Activated CD8-positive, alpha-beta memory T cell treated with anti-CD3 and anti-CD28 coated beads, Interleukin-2, amount 50 U/mL, for 1 hour (primary cell): ENCODE results near the gene HIGD1B.
"Not testable (repeated sequence)": the region's sequence is repeated elsewhere in the genome, so short reads cannot be mapped to it uniquely, and the experiment has no call there.

Source experiments
- DNase-seq: peaks from one replicate; pipeline ENCODE4 v3.0.0-alpha.2; 2020; ENCODE audit errors: extremely low read depth

The HIGD1B gene

DNA sequence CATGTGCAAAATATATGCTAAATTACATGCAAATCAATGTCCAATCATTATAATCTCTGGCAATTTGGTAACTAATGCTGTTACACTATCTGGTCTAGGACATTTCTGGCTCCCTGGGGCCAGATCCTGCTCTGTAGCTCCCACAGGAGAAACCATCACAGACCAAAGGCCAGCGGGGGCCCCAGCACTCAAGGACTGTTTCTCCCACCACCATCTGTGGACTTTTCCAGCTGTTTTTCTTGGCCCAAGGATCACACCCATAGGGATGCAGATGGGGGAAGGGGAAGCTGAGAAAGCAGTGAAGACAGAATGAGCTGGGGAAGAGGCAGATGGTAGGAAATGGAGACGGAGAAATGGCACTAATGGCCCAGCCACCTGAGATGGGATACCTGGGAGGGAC lies at the start of gene HIGD1B:
TSS of gene HIGD1B (plus strand) at position 298 of the 400 bp plus-strand sequence. CDS start 270 bp downstream, outside the sequence.
- DNase-seq = no peak

DNA sequence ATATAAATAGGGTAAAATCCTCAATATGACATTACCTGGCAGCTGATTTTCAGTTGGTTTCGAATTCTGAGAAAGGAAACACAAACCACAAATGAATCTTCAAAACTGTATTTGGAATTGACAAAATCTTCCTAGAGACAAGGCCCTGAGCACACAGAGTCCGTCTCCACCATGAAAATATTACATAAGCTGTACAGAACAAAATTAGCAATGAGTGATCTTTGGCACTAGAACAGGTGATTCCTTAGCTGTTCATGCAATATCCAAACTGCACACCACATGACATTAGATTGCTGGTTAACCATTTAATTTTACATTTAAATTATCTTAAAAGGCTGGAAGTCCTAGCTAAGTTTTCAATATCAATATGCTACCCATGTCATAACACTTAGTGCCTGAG lies 49.3 kb upstream of the HIGD1B start:
- DNase-seq = no peak

DNA sequence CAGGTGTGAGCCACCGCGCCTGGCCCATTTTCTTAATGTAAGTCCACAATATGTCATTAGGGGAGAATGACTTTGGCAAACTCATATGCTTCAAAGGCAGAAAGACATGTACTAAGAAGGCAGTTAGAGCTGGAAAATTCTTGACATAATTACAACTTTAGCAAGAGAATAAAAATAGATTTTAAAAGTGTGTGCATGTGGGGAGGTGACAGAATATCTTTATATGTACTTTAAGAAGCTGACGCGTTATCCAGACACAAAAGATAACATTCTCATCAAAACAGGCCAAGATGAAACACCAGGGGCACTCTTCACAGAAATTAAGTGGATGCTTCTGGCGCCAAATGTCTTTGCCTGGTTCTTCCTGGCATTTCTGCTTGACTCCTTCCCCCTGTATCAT lies 45.8 kb upstream of the HIGD1B start:
- no peak for DNase-seq

DNA sequence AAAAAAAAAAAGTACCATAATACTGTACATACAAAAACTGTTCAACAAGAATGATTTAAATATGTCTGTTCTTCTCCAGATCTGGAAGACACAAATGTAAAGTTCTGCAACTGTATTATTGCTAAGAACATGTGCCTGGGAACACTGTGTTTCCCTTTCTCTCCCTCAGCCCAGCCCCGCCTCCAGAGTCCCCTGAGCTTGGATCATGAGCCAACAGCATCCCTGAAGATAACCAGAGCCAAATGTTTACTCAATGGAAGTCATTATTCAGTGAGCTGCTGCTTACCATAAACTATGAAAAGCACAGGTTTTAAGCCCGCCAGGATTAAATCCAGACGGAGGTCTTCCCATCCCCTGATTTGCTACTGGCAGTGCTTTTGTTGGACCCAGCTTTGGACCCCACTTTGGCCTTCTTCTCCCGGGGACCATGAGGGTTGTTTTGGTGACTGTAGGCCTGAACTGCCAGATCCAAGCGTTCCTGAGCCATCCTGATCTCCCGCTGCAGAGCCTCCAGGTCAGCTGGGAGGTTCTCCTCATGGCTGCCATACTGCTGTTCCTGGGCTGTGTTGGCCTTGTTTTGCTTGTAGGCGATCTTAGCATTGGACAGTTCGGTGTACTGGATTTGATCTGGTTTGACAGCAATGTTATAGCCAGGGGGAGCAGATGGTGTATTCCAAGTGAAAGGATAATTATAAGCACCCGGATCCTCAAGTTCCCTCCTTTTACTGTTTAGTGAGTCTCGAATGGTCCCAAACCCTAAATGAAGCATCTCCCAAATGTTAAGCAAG lies 43.2 kb upstream of the HIGD1B start:
- DNase-seq = no peak

DNA sequence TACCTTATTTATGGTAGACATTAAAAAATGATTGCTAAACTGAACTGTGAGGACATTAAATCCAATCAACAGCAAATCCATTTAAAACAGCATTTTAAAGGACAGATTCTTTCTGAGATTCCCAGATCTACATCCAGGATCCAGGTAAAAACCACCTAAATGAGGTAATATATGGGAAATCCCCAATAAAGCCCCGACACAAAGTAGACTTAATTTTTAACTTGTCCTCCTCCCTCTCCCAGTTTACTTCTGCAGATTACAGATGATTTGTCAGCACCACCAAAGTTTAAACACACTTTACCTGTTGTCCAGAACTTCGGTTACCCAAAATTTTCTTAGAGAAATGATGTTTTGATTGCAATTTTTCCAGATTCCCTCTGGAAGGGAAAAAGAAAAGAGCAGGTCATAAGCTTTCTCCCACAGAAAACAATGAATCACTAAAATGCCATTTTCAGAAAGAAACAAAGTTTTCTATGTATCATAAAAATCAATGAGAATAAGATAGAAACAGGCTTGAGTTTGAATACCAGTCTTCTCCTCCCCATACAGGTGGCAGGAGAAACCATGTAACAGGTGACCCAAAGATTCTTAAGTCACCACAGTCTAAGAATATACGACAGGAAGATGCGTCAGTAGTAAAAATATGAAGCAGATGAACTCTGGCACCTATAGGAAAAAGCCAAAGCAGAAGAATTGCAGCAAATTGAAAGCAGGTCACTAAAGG lies 40.4 kb upstream of the HIGD1B start:
- DNase-seq = no peak

DNA sequence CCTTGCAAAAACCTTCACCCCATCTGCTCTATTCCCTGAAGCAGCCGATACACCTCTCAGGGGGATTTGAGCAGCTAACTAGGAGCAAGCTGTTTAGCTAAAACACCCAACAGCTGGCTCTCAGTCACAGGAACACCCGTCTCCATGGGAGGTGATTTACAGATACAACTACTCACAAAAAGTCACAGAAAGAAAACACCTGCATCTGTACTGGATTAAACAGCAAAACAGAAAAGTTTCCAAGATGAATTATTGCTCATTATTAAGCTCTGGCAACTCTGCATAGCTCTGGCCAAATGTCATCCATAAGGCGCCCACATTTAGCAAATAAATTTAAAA lies 39.9 kb upstream of the HIGD1B start:
- no peak for DNase-seq

DNA sequence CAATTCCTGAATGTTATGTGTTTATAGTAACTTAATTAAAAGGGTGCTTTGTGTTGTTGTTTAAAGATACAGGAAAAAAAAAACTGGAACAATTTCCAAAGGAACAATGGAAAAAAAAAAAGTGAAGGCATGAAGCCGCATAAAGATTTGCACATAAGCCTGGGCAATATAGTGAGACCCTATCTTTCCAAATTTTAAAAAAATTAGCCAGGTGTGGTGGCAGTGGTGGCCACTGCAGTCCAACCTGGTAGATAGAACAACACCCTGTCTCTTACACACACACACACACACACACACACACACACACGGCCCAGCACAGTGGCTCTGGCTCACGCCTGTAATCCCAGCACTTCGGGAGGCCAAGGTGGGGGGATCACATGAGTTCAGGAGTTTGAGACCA lies 39.5 kb upstream of the HIGD1B start:
- DNase-seq = no peak

DNA sequence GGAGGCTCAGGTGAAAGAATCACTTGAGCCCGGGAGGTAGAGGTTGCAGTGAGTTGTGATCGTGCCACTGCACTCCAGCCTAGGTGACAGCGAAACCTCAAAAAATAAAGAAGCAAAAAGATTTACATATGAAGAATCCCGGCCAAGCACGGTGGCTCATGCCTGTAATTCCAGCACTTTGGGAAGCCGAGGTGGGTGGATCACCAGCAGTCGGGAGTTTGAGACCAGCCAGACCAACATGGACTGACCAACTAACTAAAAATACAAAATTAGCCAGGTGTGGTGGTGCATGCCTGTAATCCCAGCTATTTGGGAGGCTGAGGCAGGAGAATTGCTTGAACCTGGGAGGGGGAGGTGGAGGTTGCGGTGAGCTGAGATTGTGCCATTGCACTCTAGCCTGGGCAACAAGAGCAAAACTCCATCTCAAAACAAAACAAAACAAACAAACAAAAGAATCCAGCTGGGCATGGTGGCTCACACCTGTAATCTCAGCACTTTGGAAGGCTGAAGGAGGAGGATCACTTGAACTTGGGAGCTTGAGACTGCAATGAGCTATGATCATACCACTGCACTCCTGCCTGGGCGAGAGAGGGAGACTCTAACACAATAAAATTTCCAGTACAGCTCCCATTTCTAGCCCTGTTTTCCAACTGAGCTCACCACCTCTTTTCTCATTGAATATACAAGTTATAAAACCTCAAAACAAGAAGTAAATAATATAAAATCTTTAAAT lies 38.9 kb upstream of the HIGD1B start:
- DNase-seq = not testable (repeated sequence)

DNA sequence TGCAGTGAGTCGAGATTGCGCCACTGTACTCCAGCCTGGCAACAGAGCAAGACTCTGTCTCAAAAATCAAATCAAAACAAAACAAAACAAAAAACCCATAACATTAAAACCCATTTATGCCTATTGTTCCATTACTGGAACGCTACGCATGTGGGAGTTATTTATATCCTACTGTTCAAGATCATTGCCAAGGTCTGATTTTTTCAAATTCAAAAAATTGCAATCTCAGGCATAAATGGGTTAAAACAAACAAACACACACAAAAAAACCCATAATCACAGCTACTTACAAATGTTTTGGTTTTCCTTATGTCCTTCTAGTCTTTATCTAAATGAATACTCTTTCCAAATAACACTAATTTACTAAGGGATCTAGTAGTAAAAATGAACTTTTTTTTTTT lies 35.4 kb upstream of the HIGD1B start:
- DNase-seq = no peak

DNA sequence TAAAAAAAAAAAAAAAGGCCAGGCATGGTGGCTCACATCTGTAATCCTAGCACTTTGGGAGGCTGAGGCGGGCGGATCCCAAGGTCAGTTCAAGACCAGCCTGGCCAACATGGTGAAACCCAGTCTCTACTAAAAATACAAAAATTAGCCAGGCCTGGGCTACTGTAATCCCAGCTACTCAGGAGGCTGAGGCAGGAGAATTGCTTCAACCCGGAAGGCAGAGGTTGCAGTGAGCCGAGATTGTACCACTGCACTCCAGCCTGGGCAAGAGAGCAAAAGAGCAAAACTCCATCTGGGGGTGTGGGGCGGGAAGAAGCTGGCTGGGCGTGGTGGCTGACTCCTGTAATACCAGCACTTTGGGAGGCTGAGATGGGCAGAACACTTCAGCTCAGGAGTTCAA lies 29.2 kb upstream of the HIGD1B start:
- not testable (repeated sequence) for DNase-seq

DNA sequence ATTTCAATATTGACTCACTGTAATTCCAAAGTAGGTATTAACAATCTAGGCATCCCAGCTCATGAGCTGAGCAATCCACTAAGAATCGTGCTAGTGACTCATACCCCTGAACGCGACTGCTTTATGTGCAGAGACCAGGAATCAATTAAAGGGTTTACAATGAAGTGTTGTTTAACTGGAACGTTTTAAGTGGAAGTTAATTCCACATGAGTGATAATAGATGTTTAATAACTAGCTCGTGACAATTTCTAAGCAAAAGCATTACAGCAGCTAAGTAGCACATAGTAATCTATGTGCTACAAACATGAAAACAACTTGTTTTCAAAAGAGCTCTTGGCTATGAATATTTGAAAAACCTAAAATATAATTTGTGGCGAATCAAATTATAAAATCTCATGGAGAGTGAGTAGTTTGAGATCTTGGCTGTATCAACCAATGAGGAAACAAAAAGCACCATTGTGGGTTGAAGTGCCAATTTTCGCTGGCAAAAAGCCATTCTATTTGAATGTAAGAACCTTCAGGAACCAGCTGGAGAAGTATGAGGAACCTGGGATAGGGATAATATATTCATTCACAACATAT lies 27.0 kb upstream of the HIGD1B start:
- DNase-seq = no peak

DNA sequence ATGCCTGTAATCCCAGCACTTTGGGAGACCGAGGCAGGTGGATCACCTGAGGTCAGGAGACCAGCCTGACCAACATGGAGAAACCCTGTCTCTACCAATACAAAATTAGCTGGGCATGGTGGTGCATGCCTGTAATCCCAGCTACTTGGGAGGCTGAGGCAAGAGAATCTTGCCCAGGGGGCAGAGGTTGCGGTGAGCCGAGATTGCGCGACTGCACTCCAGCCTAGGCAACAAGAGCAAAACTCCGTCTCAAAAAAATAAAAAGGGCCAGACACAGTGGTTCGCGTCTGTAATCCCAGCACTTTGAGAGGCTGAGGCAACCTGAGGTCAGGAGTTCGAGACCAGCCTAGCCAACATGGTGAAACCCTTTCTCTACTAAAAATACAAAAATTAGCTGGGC lies 22.4 kb upstream of the HIGD1B start:
- DNase-seq = not testable (repeated sequence)

DNA sequence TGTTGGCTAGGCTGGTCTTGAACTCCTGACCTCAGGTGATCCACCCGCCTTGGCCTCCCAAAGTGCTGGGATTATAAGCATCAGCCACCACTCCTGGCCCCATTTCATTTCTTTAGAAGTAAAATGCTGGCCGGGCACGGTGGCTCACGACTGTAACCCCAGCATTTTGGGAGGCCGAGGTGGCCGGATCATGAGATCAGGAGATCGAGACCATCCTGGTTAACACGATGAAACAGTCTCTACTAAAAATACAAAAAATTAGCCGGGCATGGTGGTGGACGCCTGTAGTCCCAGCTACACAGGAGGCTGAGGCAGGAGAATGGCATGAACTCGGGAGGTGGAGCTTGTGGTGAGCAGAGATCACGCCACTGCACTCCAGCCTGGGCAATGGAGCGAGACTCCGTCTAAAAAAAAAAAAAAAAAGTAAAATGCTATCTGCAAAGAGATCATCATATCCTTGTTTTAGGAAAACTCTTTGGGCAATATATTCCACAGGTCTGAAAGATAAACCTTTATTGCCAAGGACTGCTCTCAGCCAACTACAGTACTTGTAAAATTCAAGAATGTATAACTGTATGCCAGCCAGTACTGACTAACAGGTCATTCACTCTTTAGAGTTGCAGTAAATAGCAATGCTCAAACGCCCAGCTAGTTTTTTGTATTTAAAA lies 21.4 kb upstream of the HIGD1B start:
- DNase-seq = no peak

DNA sequence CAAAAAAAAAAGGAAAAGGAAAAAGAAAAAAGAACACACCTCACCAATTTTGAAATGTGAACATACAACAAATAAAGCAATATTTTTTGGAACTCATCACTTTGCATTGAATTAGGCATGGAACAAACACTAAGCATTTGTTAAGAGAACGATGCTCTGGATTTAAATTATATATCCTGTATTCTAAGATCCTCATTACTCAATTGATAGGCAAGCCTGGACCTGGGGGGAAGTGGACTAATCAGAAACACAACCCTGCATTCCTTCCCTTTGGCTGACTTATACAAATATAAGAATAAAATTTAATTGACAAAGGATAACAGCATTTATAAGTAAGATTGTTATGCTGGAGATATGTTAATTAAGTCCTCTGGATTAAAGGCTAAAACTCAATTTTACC lies 19.8 kb upstream of the HIGD1B start:
- no peak for DNase-seq

DNA sequence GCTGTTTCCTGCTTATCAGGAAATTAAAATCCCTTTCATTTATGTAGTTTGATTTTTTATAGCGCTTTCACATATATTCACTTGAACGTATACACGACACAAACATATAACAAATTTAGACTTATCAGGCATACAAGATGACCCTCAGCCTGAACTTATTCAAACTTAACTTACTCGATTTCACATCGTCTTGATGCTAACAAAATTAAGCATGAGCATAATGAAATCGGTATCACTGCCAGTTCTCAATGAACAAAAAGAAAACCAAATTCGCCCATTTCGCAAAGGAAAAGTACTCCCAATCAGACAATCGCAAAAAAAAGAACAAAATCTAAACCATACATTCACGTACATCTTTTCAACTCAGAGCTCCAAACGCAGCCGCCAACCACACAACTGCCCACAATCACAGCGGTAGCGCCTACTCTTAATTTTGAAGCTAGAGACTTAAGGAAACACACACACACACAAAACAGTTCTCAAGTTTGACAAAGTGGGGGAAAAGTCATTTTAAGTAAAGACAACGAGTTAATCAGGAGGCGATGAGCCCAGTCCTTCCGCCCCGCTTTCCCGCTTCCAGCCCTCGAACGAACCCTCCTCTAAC lies 18.7 kb upstream of the HIGD1B start:
- DNase-seq = no peak

DNA sequence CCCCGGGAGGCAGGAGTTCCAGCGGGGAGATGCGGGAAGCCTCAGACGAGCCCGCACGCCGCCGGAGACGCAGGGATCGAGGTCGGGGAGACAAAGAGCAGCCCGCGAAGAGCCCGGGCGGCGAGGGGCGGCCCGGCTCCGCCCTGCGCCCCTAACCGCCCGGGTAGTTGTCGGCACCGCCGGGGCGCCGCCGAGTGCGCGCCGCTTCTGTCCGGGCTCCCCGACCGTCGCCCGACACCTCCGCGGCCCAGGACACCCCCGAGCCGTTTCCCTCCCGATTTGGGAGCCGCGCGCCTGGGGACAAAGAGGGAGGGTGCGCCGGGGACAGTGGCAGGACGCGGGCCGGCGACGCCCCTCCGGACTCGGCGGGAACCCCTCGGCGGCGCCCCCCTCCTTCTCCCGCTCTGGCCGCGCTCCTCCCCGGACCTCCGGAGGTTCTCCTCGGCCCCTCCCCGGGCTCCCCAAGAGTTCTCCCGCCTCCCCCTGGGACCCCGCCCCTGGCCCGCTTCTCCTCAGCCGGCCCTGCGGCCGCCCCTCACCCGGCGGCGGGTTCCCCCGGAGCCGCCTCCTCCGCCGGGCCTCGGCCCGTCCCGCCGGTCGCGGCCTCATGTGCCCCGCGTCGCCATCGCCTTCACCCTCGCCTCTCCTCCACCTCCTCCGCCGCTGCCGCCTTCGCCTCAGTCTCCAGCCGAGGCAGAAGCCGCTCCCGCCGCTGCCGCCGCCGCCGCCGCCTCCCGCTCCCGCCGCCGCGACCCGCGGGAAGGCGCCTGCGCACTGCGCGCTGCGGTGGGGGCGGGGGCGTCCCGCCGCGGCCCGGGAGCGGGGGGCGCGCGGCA lies 17.9 kb upstream of the HIGD1B start, which contains the start of gene GJC1:
TSS of gene GJC1 (minus strand) at position 765 of the 836 bp plus-strand sequence. CDS start 24,470 bp downstream, outside the sequence.
- no peak for DNase-seq

DNA sequence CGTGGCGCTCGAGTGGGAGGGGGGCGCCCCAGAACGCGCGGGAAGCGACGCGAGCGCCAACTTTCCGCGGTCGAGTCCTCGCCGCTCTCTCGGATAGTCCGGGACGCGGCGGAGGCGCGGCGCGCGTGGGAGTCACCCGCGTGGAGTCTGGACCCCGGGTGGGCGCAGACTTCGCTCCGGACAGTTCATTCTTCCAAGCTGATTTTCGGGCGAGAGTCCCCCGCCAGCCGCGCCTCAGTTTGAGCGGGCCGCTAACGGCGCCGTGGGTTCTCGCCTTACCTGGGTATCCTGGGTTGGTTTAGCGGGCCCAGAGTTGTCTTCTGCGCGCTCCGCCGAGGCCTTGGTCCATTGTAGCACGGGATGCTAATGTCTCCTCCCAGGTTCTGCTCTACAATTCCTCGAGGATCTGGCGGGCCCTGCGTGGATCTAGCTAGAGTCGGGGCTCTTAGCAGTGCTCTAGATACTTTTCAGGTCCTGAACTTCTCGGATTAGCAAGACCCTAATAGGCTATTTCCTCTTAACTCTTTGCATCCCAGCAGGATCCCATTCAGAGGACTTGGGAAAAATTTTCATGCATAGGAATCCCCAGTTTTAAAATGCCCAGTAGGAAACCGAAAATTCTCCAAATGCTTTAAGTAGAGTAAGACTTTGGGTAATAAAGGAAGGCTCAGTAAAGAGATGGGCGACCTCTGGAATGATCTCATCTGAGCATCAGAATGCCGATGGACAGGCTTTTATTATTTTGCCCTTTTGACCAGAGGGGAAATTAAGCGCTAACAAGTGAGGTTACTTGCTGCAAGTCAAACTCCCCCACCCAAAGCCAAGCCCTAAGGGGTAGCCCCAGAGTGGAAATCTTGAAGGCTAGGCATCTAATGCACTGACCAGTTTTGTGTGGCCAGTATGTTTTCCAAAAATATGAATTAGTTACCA lies 17.1 kb upstream of the HIGD1B start:
- no peak for DNase-seq

DNA sequence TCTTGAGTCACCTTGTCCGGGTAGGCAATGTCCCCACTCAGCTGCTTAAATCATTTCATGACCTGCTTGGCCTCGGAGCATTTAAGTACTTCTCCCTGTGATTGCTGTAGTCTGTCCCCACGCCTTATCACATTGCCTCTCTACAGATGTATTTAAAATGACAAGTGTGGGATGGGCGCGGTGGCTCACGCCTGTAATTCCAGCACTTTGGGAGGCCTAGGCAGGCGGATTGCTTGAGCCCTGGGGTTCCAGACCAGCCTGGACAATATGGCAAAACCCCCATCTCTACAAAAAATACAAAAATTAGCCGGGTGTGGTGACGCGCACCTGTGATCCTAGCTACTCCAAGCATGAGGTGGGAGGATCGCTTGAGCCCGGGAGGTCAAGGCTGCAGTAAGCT lies 16.3 kb upstream of the HIGD1B start:
- no peak for DNase-seq

DNA sequence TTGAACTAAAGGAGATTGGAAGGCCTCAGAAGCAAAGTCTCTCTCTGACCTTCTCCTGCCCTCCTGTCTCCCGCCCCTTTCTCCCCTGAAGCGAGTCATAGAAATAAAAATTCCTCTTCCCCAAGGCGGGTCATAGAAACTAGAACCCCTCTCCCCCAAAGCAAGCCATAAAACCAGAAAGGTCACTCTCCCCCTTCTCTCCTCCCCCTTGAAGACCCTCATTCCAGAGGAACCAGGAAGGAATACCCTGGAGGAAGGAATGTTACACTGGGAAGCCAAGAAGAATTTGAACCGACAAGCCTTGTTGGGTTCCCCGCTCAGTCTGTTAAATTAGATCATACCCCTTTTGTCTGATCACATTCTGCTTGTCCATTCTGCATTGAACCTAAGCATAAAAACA lies 14.9 kb upstream of the HIGD1B start:
- no peak for DNase-seq
